Liver (tissue), 3 donors: Measurements from ENCODE around the gene CCT7.

Experiments used
- FOXA1 ChIP-seq: IDR thresholded peaks from 2 replicates; pipeline ENCODE4 v1.6.1; 2016; ENCODE audit warnings: antibody characterized with exemption
- HNF4A ChIP-seq, 2 donors: conservative IDR thresholded peaks; 2 replicates each; pipeline ENCODE4 v1.6.1; 2016; ENCODE audit warnings: antibody characterized with exemption in 2 of 2, mild to moderate bottlenecking in 2 of 2
- TF ChIP-seq, protein P1 (sequence below): fragments of 150-350 bp; IDR thresholded peaks from 2 replicates; pipeline ENCODE4 v1.5.1; 2017; ENCODE audit warnings: improper control_type of control experiment, low read depth, low read length; ENCODE audit not compliant: missing input control
- donor health status: healthy.
- donor health status: healthy.

DNA sequence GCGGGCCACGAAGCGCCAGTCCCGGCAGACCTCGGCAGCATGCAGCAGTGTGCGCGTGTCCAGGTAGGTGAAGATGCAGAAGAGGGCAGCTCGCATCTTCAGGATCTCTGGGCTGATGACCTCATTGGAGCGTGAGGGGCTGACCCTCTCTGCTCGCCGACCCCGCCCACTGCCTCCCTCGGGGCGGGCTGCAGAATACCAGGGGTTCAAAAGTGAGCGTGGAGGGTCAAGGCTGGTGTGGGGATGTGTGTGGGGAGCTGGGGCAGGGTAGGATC lies 30.2 kb downstream of the CCT7 start:
- TF ChIP-seq, protein P1, sequence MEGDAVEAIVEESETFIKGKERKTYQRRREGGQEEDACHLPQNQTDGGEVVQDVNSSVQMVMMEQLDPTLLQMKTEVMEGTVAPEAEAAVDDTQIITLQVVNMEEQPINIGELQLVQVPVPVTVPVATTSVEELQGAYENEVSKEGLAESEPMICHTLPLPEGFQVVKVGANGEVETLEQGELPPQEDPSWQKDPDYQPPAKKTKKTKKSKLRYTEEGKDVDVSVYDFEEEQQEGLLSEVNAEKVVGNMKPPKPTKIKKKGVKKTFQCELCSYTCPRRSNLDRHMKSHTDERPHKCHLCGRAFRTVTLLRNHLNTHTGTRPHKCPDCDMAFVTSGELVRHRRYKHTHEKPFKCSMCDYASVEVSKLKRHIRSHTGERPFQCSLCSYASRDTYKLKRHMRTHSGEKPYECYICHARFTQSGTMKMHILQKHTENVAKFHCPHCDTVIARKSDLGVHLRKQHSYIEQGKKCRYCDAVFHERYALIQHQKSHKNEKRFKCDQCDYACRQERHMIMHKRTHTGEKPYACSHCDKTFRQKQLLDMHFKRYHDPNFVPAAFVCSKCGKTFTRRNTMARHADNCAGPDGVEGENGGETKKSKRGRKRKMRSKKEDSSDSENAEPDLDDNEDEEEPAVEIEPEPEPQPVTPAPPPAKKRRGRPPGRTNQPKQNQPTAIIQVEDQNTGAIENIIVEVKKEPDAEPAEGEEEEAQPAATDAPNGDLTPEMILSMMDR, result no peak
- TF ChIP-seq HNF4A (conservative IDR thresholded peaks at IDR 0.05) (no peak), FOXA1 (no peak)
